Fibroblast of peridontal ligament (primary cell): ENCODE results near the gene INO80E.

Experiments used
- DNase-seq: peaks from one replicate; pipeline ENCODE4 v3.0.0-alpha.2; 2010; ENCODE audit errors: extremely low read depth

INO80E gene

GRCh38 chr16:29975811-29976511 is 20.1 kb upstream of the INO80E start:
- peak; percentile 9 for DNase-seq

GRCh38 chr16:29977063-29977825 is 18.8 kb upstream of the INO80E start:
- no peak for DNase-seq

- DNase-seq: no peak
Observed at GRCh38 chr16:29978081-29978480, 18.0 kb upstream of the INO80E start.

- DNase-seq: no peak
Observed at GRCh38 chr16:29978564-29979270, 17.3 kb upstream of the INO80E start.

GRCh38 chr16:29982560-29983419 is 13.3 kb upstream of the INO80E start:
- DNase-seq: no peak

GRCh38 chr16:29983420-29984136 is 12.5 kb upstream of the INO80E start:
- DNase-seq: peak; percentile 72

GRCh38 chr16:29984137-29984763 is 11.8 kb upstream of the INO80E start:
- DNase-seq: no peak

GRCh38 chr16:29984764-29985147 is 11.3 kb upstream of the INO80E start:
- no peak for DNase-seq

- no peak for DNase-seq
Observed at GRCh38 chr16:29985271-29985811, 10.7 kb upstream of the INO80E start.

- no peak for DNase-seq
Observed at GRCh38 chr16:29986231-29986630, 9.8 kb upstream of the INO80E start.

- no peak for DNase-seq
Observed at GRCh38 chr16:29986931-29987330, 9.1 kb upstream of the INO80E start.

- DNase-seq: no peak
Observed at GRCh38 chr16:29987371-29988085, 8.5 kb upstream of the INO80E start.

- DNase-seq: no peak
Observed at GRCh38 chr16:29988346-29989075, 7.5 kb upstream of the INO80E start.

GRCh38 chr16:29989111-29989858 is 6.8 kb upstream of the INO80E start:
- DNase-seq: no peak

- no peak for DNase-seq
Observed at GRCh38 chr16:29990034-29990433, 6.0 kb upstream of the INO80E start.

- DNase-seq: no peak
Observed at GRCh38 chr16:29990883-29991570, 5.0 kb upstream of the INO80E start.

- DNase-seq: no peak
Observed at GRCh38 chr16:29991571-29991904, 4.5 kb upstream of the INO80E start.
